ENCODE measurements around the gene KATNAL2. TPM values are rescaled to one million over a fixed set of nuclear protein-coding genes. Genes with fewer than 3 reads are reported as not detected.

The KATNAL2 gene
- total RNA-seq, 1 donor from 2014 or later, result 7.7 TPM

GRCh38 chr18:46899274-46899948 lies 18.0 kb upstream of the KATNAL2 start:
- H3K4me3 Mint-ChIP-seq, result no peak overlapping the region
- no peak for TF ChIP-seq CTCF (conservative IDR thresholded peaks at IDR 0.05)
- no peak for DNase-seq (ENCODE audit: low read depth, low spot score)
- H3K36me3 Mint-ChIP-seq (ENCODE audit: low read depth), result peaks cover 19% of the 10 kb centered on the region
- no peaks in the 10 kb centered on the region for H3K27me3 Mint-ChIP-seq (ENCODE audit: low read depth)
- H3K4me1 Mint-ChIP-seq, result peaks cover 9% of the 10 kb centered on the region
- H3K27ac Mint-ChIP-seq (ENCODE audit: unreplicated experiment), result no peak overlapping the region
- H3K9me3 Mint-ChIP-seq, result no peaks in the 10 kb centered on the region

GRCh38 chr18:46903406-46903805 lies 14.0 kb upstream of the KATNAL2 start:
- no peak for DNase-seq (ENCODE audit: low read depth, low spot score)
- peaks cover 12% of the 10 kb centered on the region for H3K4me1 Mint-ChIP-seq
- no peak overlapping the region for H3K4me3 Mint-ChIP-seq
- peaks cover 6% of the 10 kb centered on the region for H3K9me3 Mint-ChIP-seq
- H3K27me3 Mint-ChIP-seq (ENCODE audit: low read depth), result no peaks in the 10 kb centered on the region
- peaks cover 30% of the 10 kb centered on the region for H3K36me3 Mint-ChIP-seq (ENCODE audit: low read depth)
- no peak overlapping the region for H3K27ac Mint-ChIP-seq (ENCODE audit: unreplicated experiment)
- TF ChIP-seq CTCF (conservative IDR thresholded peaks at IDR 0.05), result no peak

- no peak for DNase-seq (ENCODE audit: low read depth, low spot score)
- Mint-ChIP-seq H3K4me1 (peaks cover 14% of the 10 kb centered on the region), H3K27me3 (ENCODE audit: low read depth) (no peaks in the 10 kb centered on the region), H3K36me3 (ENCODE audit: low read depth) (peaks cover 16% of the 10 kb centered on the region), H3K4me3 (no peak overlapping the region), H3K27ac (ENCODE audit: unreplicated experiment) (no peak overlapping the region), H3K9me3 (peaks cover 6% of the 10 kb centered on the region)
- no peak for TF ChIP-seq CTCF (conservative IDR thresholded peaks at IDR 0.05)
Observed at GRCh38 chr18:46909497-46909896, 7.9 kb upstream of the KATNAL2 start.

- Mint-ChIP-seq H3K9me3 (peaks cover 6% of the 10 kb centered on the region), H3K36me3 (ENCODE audit: low read depth) (peaks cover 12% of the 10 kb centered on the region), H3K4me3 (no peak overlapping the region), H3K4me1 (peaks cover 28% of the 10 kb centered on the region), H3K27ac (ENCODE audit: unreplicated experiment) (no peak overlapping the region), H3K27me3 (ENCODE audit: low read depth) (no peaks in the 10 kb centered on the region)
- no peak for DNase-seq (ENCODE audit: low read depth, low spot score)
- no peak for TF ChIP-seq CTCF (conservative IDR thresholded peaks at IDR 0.05)
Observed at GRCh38 chr18:46910856-46911255, 6.5 kb upstream of the KATNAL2 start.

GRCh38 chr18:46915800-46916550 lies 1.4 kb upstream of the KATNAL2 start:
- Mint-ChIP-seq H3K4me1 (peaks cover 46% of the 10 kb centered on the region), H3K4me3 (peak overlapping the region; percentile 95), H3K27ac (ENCODE audit: unreplicated experiment) (no peak overlapping the region), H3K27me3 (ENCODE audit: low read depth) (no peaks in the 10 kb centered on the region), H3K36me3 (ENCODE audit: low read depth) (no peaks in the 10 kb centered on the region), H3K9me3 (no peaks in the 10 kb centered on the region)
- TF ChIP-seq CTCF (conservative IDR thresholded peaks at IDR 0.05), result no peak
- DNase-seq (ENCODE audit: low read depth, low spot score), result no peak

Data from neural crest cell (in vitro differentiated cells).